GM12801 (cell line): ENCODE results near the gene GNAQ.

ENCODE experiments used
- TF ChIP-seq, protein P1 (sequence below): IDR thresholded peaks from one replicate; pipeline ENCODE4 v1.5.1; 2011; ENCODE audit warnings: control low read depth; ENCODE audit not compliant: insufficient read length; ENCODE audit errors: extremely low read depth

The GNAQ gene

DNA sequence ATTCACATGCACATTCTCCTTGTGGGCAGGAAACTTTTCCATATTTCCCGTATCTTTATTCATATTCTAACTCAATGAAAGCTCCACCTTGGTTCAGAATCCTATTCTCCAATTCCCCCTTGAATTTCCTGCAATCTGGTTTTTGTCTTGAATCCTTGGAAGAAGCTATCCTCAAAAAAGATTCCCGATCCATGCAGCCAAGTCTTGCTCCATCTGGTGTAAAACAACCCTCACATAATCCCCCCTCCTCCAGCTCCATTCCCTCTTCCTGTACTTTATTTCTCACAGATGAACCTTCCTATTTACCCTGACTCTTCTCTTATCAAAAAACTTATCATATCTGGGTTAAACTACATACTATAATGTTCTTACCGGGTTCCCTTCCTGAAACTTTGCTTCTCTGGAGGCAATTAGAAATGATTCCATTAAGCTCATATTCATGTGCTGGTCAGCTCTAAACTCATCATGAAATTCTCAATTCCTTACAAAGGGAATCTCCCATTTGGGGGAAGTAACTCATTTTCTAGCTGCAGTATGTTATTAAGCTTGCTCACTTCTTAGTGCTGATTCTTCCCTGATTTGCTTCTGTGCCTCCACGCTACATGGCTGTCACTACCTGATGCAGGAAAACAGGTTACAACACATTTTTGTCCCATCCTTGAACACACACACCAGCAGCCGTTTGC, 81.7 kb downstream of the GNAQ start:
- TF ChIP-seq, protein P1, sequence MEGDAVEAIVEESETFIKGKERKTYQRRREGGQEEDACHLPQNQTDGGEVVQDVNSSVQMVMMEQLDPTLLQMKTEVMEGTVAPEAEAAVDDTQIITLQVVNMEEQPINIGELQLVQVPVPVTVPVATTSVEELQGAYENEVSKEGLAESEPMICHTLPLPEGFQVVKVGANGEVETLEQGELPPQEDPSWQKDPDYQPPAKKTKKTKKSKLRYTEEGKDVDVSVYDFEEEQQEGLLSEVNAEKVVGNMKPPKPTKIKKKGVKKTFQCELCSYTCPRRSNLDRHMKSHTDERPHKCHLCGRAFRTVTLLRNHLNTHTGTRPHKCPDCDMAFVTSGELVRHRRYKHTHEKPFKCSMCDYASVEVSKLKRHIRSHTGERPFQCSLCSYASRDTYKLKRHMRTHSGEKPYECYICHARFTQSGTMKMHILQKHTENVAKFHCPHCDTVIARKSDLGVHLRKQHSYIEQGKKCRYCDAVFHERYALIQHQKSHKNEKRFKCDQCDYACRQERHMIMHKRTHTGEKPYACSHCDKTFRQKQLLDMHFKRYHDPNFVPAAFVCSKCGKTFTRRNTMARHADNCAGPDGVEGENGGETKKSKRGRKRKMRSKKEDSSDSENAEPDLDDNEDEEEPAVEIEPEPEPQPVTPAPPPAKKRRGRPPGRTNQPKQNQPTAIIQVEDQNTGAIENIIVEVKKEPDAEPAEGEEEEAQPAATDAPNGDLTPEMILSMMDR: no peak

DNA sequence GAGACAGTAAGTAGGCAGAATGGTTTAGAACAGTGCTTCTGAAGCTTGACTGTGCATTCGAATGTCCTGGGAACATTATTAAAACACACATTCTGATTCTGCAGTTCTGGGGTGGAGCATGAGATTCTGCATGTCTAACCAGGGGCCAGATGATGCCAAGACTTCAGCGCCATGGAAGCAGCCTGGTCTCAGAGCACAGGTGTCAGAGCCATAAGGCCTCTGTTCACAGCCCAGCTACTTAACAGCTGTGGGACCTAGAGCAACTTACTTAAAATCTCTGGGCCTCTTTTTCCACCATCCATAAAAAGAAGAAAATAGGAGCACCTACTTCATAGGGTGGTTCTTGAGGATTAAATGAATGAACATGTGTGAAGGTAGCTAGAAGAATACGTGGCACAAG, 84.0 kb downstream of the GNAQ start:
- TF ChIP-seq, protein P1: no peak

DNA sequence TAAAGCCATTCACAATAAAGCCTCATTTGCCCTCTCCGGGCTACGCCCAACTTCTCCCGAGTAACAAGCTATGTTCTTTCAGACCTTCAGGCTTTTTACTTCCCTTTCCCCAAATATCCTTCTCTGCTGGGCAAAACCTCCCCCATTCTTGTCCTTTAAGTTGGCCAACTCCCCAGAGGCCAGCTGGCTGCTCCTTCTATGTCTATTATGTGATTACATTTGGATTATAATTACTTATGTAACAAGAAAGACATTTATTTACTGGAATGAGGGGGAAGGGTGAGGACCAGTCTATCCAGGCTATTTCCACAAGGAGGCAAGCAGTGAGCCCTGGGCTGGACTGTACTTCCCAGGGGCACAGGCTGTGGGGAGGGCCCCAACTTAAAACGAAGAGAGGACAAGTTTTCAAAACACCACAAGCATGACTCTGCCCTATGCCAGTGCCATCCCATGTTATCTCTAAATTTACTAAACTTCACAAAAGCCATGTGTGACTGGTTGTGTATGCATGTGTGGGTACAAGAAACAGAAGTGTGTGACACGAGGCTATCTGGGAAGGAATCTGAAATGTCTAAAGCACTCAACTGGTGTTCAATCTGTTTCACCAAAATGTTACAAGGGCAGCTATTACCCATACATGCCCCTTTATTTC, 84.5 kb downstream of the GNAQ start:
- TF ChIP-seq, protein P1: no peak

DNA sequence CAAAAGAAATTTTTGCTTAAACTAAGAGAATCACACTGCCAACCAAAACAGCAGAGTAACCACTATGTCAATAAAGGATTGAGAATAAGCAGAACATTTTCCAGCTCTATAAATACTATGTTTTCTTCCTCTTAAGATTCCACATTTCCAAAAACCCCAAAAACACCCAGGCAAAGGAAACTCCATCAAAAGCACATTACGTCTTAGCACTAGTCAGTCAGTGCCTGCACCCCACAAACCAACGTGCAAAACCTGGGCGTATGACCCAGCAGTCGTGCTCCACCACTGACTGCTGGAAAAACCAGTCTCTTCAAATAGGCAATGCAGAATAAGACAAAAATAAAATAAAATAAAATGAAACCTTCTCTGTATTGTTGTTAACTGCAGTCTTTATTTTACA, 85.3 kb downstream of the GNAQ start:
- TF ChIP-seq, protein P1: no peak

DNA sequence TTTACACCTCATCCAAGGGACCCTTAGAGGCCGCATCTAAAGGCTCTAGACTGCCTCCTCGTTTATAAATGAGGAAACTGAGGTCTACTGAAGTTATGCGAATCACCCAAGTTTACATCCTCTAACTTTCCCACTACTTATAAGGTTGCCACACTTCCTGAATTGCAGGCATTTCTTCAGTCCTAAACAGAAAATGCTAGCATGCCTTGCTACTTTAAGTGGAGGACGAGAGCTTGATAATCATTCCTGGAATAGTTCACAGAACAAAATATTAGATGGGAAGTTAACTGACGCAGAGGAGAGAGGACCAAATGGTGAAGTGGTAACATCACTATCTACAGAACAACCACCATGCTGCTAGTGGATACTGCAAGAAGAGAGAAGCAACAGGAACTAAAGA, 85.8 kb downstream of the GNAQ start:
- TF ChIP-seq, protein P1: no peak

DNA sequence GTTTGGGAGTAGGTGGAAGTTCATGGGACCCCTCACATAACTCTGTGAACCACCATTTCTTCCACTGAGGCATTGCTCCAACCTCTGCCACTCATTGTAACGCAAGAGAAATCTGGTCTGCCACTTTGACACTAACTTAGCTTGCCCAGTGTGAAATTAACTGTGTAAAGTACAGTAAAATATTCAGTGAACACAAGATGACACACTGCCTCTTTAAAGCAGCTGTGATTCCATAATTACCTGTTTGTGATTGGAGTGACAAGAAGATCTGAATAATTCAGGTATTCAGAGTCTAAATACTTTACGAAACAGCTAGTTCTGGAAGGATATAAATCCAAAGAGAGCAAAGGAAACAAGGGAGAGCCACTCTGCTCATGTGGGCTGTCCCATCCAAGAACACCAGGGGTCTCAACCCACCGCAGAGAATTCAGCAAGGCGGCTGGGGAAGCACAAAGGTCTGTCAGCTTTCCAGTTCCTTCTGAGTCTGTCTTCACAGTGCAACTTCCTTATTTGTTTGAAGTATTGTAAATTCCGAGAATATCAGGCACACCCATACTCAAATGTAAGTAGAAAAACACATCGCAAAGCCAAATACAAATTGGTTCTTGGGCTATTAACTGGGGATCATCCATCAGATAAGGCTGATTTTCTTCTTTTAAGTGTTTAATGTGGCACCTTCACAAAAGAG, 86.9 kb downstream of the GNAQ start:
- TF ChIP-seq, protein P1: no peak

DNA sequence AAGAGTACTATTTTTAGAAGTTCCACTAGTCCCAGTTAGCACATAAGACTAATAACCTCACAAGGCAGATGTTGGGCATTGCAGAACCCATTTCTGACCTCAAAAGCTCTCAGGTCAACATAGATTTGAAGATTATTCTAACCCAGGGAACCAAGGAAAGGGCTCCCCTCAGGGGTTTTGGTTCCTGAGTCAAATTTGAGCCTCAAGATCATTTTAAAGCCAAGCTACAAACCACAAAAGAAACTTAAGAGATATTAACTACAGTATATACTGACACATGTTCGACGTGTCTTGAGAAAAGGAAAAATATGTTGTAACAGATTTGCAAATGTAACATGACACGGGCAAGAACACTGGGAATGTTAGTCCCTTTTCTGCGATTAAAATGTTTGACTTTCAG, 88.6 kb downstream of the GNAQ start:
- TF ChIP-seq, protein P1: no peak
